ENCODE data around the gene GDPGP1.

GRCh38 chr15:90271459-90272166 lies 37.6 kb downstream of the GDPGP1 start:
- TF ChIP-seq POLR2AphosphoS5 (IDR thresholded peaks at IDR 0.05; ENCODE audit: low read depth, low read length) (no peak), CTCF (IDR thresholded peaks at IDR 0.05 in 2 of 3, conservative IDR thresholded peaks at IDR 0.05 in 1 of 3; ENCODE audit: borderline replicate concordance in 1 of 3, insufficient read depth in 1 of 3, low read depth in 2 of 3, low read length in 2 of 3) (no peak), POLR2A (IDR thresholded peaks at IDR 0.05; ENCODE audit: borderline replicate concordance, extremely low read depth, insufficient read depth, insufficient read length) (no peak), EGR1 (IDR thresholded peaks at IDR 0.05; ENCODE audit: low read depth) (no peak), SP1 (IDR thresholded peaks at IDR 0.05; ENCODE audit: low read depth) (no peak), SIN3A (IDR thresholded peaks at IDR 0.05; ENCODE audit: low read depth) (no peak), ELF1 (IDR thresholded peaks at IDR 0.05; ENCODE audit: borderline replicate concordance, low read depth) (no peak), TCF7L2 (IDR thresholded peaks at IDR 0.05; ENCODE audit: borderline replicate concordance, extremely low read depth, insufficient read depth, insufficient read length) (no peak), REST (IDR thresholded peaks at IDR 0.05; ENCODE audit: low read depth) (no peak), ZBTB33 (IDR thresholded peaks at IDR 0.05; ENCODE audit: extremely low read depth, insufficient replicate concordance, low read length) (no peak)

Measured in HCT116 (cell line).